Esophagus (tissue), 2 donors: Measurements from ENCODE around the gene TMCO1. TPM values are rescaled to one million over a fixed set of nuclear protein-coding genes. Genes with fewer than 3 reads are reported as not detected.
"Not testable (repeated sequence)": the region's sequence is repeated elsewhere in the genome, so short reads cannot be mapped to it uniquely, and the experiment has no call there.

Experiments used
- H3K27ac ChIP-seq, 2 donors: one replicate each; pipeline ENCODE4 v1.5.1; 2013; ENCODE audit warnings: low read depth in 2 of 2, mild to moderate bottlenecking in 2 of 2, inconsistent platforms in 1 of 2, low read length in 1 of 2, moderate library complexity in 1 of 2
- H3K27me3 ChIP-seq, 2 donors: one replicate each; pipeline ENCODE4 v1.6.1; 2013; ENCODE audit warnings: low read length in 2 of 2, control low read depth in 1 of 2, mild to moderate bottlenecking in 1 of 2; ENCODE audit not compliant: insufficient read depth in 2 of 2, control insufficient read depth in 1 of 2
- H3K36me3 ChIP-seq, 2 donors: one replicate each; pipeline ENCODE4 v1.6.1; 2013; ENCODE audit warnings: low read length in 1 of 2; ENCODE audit not compliant: control insufficient read depth in 2 of 2, insufficient read depth in 2 of 2
- H3K4me1 ChIP-seq, 2 donors: one replicate each; pipeline ENCODE4 v1.6.1; 2013; ENCODE audit warnings: low read length in 1 of 2; ENCODE audit not compliant: control insufficient read depth in 2 of 2, insufficient read depth in 2 of 2
- H3K4me3 ChIP-seq, 2 donors: one replicate each; pipeline ENCODE4 v1.5.1; 2013; ENCODE audit warnings: low read length in 2 of 2, mild to moderate bottlenecking in 2 of 2, low read depth in 1 of 2, moderate library complexity in 1 of 2
- H3K9me3 ChIP-seq, 2 donors: one replicate each; pipeline ENCODE4 v1.6.1; 2013; ENCODE audit warnings: mild to moderate bottlenecking in 2 of 2, low read depth in 1 of 2, low read length in 1 of 2, moderate library complexity in 1 of 2; ENCODE audit not compliant: control insufficient read depth in 2 of 2, insufficient read depth in 1 of 2
- WGBS, 2 donors: extraction: QIAGEN DNeasy Blood & Tissue Kit; methylation state at CpG; one replicate each; pipeline ENCODE4 v1.1.7; 2013; 5-methylcytosine and 5-hydroxymethylcytosine counted together
- polyA plus RNA-seq, 2 donors: library from polyadenylated mRNA; stranded (reverse); fragments of 200-250 nt; gene quantifications; one replicate each; pipeline ENCODE4 v1.2.3, GENCODE V29; 2013
- donor health status: healthy with polysubstance abuse.
- donor health status: Bipolar disorder and iron deficiency.

The TMCO1 gene
- polyA plus RNA-seq, 2 donors: 41.2 to 66.1 TPM

DNA sequence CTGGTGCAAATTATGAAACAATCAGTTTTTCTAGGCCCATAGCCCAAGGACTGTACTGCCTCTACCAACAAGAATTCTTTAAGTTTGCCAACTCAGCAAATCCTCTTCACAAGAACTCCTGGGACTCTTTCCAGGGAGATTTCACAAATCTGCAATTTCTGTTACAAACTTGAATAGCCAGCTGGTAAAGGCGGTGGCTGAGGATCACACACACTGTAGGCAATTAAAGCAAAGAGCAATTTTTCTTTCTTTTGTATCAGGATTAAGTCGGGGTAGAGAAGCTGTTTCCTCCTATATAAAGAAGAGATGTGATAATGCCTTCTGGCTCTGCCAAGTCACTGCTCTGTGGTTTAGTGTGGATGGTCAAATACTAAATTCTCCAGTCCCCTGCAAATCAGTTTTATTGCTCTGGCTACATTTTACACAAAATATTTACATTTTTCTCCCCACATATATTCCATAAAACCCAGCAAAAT, 72.0 kb downstream of the TMCO1 start:
- Histone ChIP-seq H3K27me3 (no peaks in the 10 kb centered on the region), H3K9me3 (no peaks in the 10 kb centered on the region), H3K4me1 (no peaks in the 10 kb centered on the region), H3K36me3 (no peaks in the 10 kb centered on the region), H3K27ac (peak overlapping the region in 1 of 2 donors; percentile 72), H3K4me3 (peak overlapping the region in 1 of 2 donors; percentile 95)
- 5 to 12% methylated on average over 2 of the region's 2 CpGs for WGBS, 2 donors

DNA sequence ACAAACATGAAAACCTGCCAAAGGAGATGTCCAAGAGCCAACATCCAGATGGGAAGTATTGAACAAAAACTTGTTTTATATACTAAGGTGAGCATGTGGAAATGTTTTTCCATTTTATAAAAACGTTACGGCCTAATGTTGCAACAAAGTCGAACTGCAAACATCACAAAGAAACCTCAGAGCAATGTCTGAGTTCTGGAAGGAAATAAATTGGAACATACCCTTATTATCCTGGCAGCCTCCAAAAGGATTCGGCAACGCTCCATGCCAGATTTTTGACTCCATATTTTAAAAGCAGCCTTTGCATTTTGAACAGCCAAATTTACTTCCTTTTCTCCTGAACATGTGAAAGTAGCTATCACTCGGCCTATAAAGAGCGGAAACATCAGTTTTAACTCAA, 73.6 kb downstream of the TMCO1 start:
- Histone ChIP-seq H3K4me3 (no peak overlapping the region), H3K9me3 (no peaks in the 10 kb centered on the region), H3K36me3 (no peaks in the 10 kb centered on the region), H3K27me3 (no peaks in the 10 kb centered on the region), H3K4me1 (no peaks in the 10 kb centered on the region), H3K27ac (peak overlapping the region in 1 of 2 donors; percentile 42)
- 45 to 53% methylated on average over 7 of the region's 7 CpGs for WGBS, 2 donors

DNA sequence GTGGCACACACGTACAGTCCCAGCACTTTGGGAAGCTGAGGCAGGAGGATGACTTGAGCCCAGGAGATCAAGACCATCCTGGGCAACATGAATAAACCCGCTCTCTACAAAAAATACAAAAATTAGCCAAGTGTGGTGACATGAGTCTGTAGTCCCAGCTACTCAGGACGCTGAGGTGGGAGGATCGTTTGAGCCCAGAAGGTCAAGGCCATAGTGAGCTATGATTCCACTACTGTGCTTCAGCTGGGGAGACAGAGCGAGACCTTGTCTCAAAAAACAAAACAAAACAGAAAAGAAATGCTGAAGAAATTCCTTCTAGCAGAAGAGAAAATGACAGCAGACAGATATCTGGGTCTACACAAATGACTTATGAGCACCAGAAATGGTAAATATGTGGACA, 80.6 kb downstream of the TMCO1 start:
- WGBS, 2 donors: 91 to 97% methylated on average over 5 of the region's 5 CpGs
- H3K27ac ChIP-seq: no peak overlapping the region
- peaks cover 0 to 3% of the 10 kb centered on the region in 2 donors for H3K36me3 ChIP-seq
- H3K4me3 ChIP-seq: no peak overlapping the region
- no peaks in the 10 kb centered on the region for H3K27me3 ChIP-seq
- H3K4me1 ChIP-seq: no peaks in the 10 kb centered on the region
- H3K9me3 ChIP-seq: no peaks in the 10 kb centered on the region

DNA sequence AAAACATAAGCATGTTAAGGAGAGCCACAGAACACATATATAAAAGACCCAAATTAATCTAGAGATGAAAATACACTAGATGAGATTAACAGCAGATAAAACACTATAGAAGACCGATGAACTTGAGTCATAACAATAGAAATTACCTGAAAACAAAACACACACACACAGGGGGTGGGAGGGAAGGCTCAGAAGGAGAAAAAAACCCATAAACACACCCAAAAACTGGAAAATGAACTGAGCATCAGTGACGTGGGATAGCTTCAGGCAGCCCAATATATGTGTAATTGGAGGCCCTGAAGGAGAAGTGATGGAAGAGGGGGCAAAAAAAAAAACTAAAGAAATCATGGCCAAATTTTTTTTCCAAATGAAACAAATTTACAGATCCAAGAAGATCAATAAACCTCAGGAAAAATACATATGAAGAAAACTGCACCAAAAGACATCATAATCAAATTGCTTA, 81.7 kb downstream of the TMCO1 start:
- 80 to 83% methylated on average over 2 of the region's 2 CpGs for WGBS, 2 donors

GRCh38 chr1:165686121-165686970, 82.3 kb downstream of the TMCO1 start:
- H3K27ac ChIP-seq: no peak overlapping the region
- no peak overlapping the region for H3K4me3 ChIP-seq
- no peaks in the 10 kb centered on the region for H3K4me1 ChIP-seq
- WGBS, 2 donors: 81 to 83% methylated on average over 6 of the region's 6 CpGs
- H3K9me3 ChIP-seq: no peaks in the 10 kb centered on the region
- H3K27me3 ChIP-seq: no peaks in the 10 kb centered on the region
- H3K36me3 ChIP-seq: peaks cover 7 to 11% of the 10 kb centered on the region in 2 donors

More for the DNA sequence above, 81.7 kb downstream of the TMCO1 start:
- no peaks in the 10 kb centered on the region for H3K4me1 ChIP-seq
- H3K27me3 ChIP-seq: no peaks in the 10 kb centered on the region
- no peaks in the 10 kb centered on the region for H3K9me3 ChIP-seq
- H3K36me3 ChIP-seq: peaks cover 5 to 8% of the 10 kb centered on the region in 2 donors
- no peak overlapping the region for H3K4me3 ChIP-seq
- H3K27ac ChIP-seq: no peak overlapping the region

DNA sequence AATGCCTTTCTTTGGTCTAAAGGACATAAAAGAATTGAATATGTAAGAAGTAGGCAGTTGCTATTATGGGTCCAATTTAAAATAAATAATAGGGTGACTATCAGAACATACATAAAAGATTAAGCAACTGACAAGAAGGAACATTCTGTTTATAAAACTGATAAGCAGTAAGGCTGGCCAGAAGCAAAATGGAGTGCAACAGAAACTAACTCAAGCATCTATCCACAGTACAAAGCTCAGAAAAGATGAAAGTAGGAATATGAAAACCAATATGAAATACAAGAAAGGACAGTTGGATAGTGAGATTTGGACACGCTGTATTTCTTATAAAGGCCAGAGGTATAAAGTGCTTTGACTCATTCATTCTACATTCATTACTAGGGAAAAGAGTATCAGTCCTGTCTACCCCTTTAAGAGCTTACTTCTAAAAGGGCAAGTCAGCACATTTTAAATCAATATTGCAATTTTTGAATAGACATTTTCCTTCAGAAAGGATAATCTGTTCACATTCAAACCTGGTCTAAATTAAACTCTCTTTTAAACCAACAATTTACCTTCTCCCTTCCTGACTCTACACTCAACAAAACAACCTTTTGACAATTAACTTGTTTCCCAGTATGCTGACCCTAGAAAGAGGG, 84.7 kb downstream of the TMCO1 start:
- Histone ChIP-seq H3K27ac (no peak overlapping the region), H3K36me3 (peaks cover 7 to 19% of the 10 kb centered on the region in 2 donors), H3K4me3 (no peak overlapping the region), H3K27me3 (no peaks in the 10 kb centered on the region), H3K4me1 (no peaks in the 10 kb centered on the region), H3K9me3 (no peaks in the 10 kb centered on the region)
- WGBS, 2 donors: 2 to 39% methylated on average over 1 of the region's 1 CpG

DNA sequence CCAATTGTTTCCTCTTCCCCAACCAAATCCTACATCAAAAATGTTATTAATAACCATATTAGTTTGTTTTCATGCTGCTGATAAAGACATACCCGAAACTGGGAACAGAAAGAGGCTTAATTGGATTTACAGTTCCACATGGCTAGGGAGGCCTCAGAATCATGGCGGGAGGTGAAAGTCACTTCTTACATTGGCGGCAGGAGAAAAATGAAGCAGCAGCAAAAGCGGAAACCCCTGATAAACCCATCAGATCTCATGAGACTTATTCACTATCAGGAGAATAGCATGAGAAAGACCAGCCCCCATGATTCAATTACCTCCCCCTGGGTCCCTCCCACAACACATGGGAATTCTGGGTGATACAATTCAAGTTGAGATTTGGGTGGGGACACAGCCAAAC, 87.9 kb downstream of the TMCO1 start:
- H3K9me3 ChIP-seq, H3K4me3 ChIP-seq, H3K27ac ChIP-seq, H3K4me1 ChIP-seq, H3K27me3 ChIP-seq: not testable (repeated sequence)
- H3K36me3 ChIP-seq: peaks cover 13 to 22% of the 10 kb centered on the region in 2 donors
- 97 to 98% methylated on average over 4 of the region's 4 CpGs for WGBS, 2 donors

GRCh38 chr1:165680303-165680702, 88.4 kb downstream of the TMCO1 start:
- Histone ChIP-seq H3K36me3 (peaks cover 13 to 19% of the 10 kb centered on the region in 2 donors), H3K4me3 (no peak overlapping the region), H3K27me3 (no peaks in the 10 kb centered on the region), H3K9me3 (no peaks in the 10 kb centered on the region), H3K4me1 (no peaks in the 10 kb centered on the region), H3K27ac (no peak overlapping the region)
- WGBS, 2 donors: 90% methylated on average over 2 of the region's 2 CpGs

DNA sequence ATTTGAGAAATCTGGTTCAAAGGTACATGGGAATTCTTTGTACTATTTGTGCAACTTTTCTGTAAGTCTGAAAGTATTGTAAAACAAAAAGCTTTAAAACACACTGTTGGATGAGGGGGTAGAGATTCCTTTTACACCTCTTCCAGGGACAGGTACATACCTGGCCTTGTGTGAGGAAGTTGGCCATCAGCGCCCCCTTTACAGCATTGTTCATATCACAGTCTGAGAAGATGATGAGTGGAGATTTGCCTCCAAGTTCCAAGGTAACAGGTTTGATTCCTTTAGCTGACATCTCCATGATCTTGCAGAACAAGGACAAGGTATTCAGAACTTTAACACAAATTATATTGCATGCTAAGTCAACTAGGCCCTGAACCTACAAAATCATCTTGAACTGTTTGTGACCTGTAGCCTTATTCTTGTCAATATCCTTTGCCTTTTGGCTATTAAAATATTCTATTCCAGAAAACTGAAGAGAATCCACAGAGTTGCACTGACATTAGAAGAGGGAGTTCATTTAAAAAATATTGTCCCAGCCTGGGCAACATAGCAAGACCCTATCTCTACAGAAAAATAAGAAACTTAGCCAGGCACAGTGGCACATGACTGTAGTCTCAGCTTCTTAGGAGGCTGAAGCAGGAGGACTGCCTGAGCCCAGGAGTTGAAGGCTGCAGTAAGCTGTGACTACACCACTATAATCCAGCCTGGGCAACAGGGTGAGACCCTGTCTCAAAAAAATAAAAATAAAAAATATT, 89.2 kb downstream of the TMCO1 start:
- no peaks in the 10 kb centered on the region for H3K9me3 ChIP-seq
- H3K4me1 ChIP-seq: no peaks in the 10 kb centered on the region
- 45 to 100% methylated on average over 1 of the region's 1 CpG for WGBS, 2 donors
- no peaks in the 10 kb centered on the region for H3K27me3 ChIP-seq
- no peak overlapping the region for H3K4me3 ChIP-seq
- peaks cover 13 to 19% of the 10 kb centered on the region in 2 donors for H3K36me3 ChIP-seq
- H3K27ac ChIP-seq: no peak overlapping the region
